ENCODE measurements around the gene SLC5A1.
"Not testable (repeated sequence)": the region's sequence is repeated elsewhere in the genome, so short reads cannot be mapped to it uniquely, and the experiment has no call there.

- TF ChIP-seq ZNF57 (CRISPR knock-in tag; IDR thresholded peaks at IDR 0.05); BMI1 (IDR thresholded peaks at IDR 0.05; ENCODE audit: low read length); EP300 (IDR thresholded peaks at IDR 0.05; ENCODE audit: low read length); ZNF239 (CRISPR knock-in tag; IDR thresholded peaks at IDR 0.05); NFYB (IDR thresholded peaks at IDR 0.05; ENCODE audit: extremely low read depth, insufficient read length); ARHGAP35 (IDR thresholded peaks at IDR 0.05; ENCODE audit: partially characterized antibody); POLR2A (conservative IDR thresholded peaks at IDR 0.05): not testable (repeated sequence)
These were observed 95.5 kb downstream of the SLC5A1 start for GRCh38 chr22:32138576-32138975.

Measured in K562 (cell line).